ENCODE data around the gene STK38.

- TF ChIP-seq CTCF (IDR thresholded peaks at IDR 0.05; ENCODE audit: low read length) (no peak), EZH2 (optimal IDR thresholded peaks at IDR 0.05; ENCODE audit: low read depth, low read length) (no peak), EZH2phosphoT487 (IDR thresholded peaks at IDR 0.05; ENCODE audit: low read length) (no peak)
Observed at GRCh38 chr6:36519352-36519751, 27.9 kb downstream of the STK38 start.
